IMR-90 (cell line): ENCODE data around the gene SH3RF1. TPM values are rescaled to one million over a fixed set of nuclear protein-coding genes. Genes with fewer than 3 reads are reported as not detected.

ENCODE experiments used
- ATAC-seq: fragments of 200-7000 bp; cut with Tn5 transposase; 2 replicates; pipeline ENCODE4 v1.9.1; 2020; ENCODE audit warnings: low read depth, mild to moderate bottlenecking, moderate library complexity
- BruUV-seq: library from RNA; stranded (reverse); fragments of 400-500 nt; replicated peaks from 2 replicates; lab custom pipeline; 2021; lab: Mats Ljungman, UMichigan
- CTCF ChIA-PET: fragments of 300-600 bp; formaldehyde crosslinking; extraction: SDS; loops from one replicate; lab custom pipeline; 2021; ENCODE audit warnings: antibody characterized with exemption; lab: Yijun Ruan, JAX
- POLR2A ChIA-PET: fragments of 300-600 bp; sonication (Branson Sonifier 250); formaldehyde crosslinking; loops from one replicate; lab custom pipeline; 2022; ENCODE audit warnings: antibody characterized with exemption; ENCODE audit not compliant: unreplicated experiment; lab: Charles Lee
- DNase-seq: peaks from one replicate; pipeline ENCODE4 v3.0.0; 2013
- H2AFZ ChIP-seq: replicated peaks from 2 replicates; pipeline ENCODE3; 2013; ENCODE audit warnings: low read length, mild to moderate bottlenecking; ENCODE audit not compliant: poor library complexity
- H2AK5ac ChIP-seq: 2 replicates; pipeline ENCODE4 v1.6.1; 2013; ENCODE audit warnings: low read depth, low read length, inconsistent platforms
- H2AK9ac ChIP-seq: replicated peaks from 2 replicates; pipeline ENCODE3; 2013; ENCODE audit warnings: mild to moderate bottlenecking, low read depth, low read length, moderate library complexity; ENCODE audit not compliant: poor library complexity
- H2BK120ac ChIP-seq: 2 replicates; pipeline ENCODE4 v1.6.1; 2013; ENCODE audit warnings: low read depth, low read length, inconsistent platforms
- H2BK15ac ChIP-seq: 3 replicates; pipeline ENCODE4 v1.6.1; 2013; ENCODE audit warnings: low read depth, low read length, inconsistent platforms
- H2BK20ac ChIP-seq: 2 replicates; pipeline ENCODE4 v1.6.1; 2013; ENCODE audit warnings: low read depth, mild to moderate bottlenecking, inconsistent platforms, low read length, moderate library complexity
- H2BK5ac ChIP-seq: 2 replicates; pipeline ENCODE4 v1.6.1; 2013; ENCODE audit warnings: mild to moderate bottlenecking, low read depth, low read length, inconsistent platforms; ENCODE audit not compliant: poor library complexity, severe bottlenecking
- H3K14ac ChIP-seq: replicated peaks from 2 replicates; pipeline ENCODE4 v1.6.1; 2013; ENCODE audit warnings: low read depth, low read length, inconsistent platforms
- H3K18ac ChIP-seq: 2 replicates; pipeline ENCODE4 v1.6.1; 2013; ENCODE audit warnings: low read depth, low read length, control low read depth
- H3K23ac ChIP-seq: 2 replicates; pipeline ENCODE4 v1.6.1; 2013; ENCODE audit warnings: low read depth, low read length, inconsistent platforms
- H3K27ac ChIP-seq: 2 replicates; pipeline ENCODE4 v1.5.1; 2013; ENCODE audit warnings: mild to moderate bottlenecking, control low read depth, low read length; ENCODE audit not compliant: insufficient read depth
- H3K27me3 ChIP-seq: 2 replicates; pipeline ENCODE4 v1.6.1; 2013; ENCODE audit warnings: low read length; ENCODE audit not compliant: control insufficient read depth, insufficient read depth
- H3K36me3 ChIP-seq: 2 replicates; pipeline ENCODE4 v1.6.1; 2013; ENCODE audit warnings: low read length, mixed read lengths; ENCODE audit not compliant: control insufficient read depth, insufficient read depth
- H3K4ac ChIP-seq: 2 replicates; pipeline ENCODE4 v1.6.1; 2013; ENCODE audit warnings: low read depth, low read length, inconsistent platforms
- H3K4me1 ChIP-seq: 2 replicates; pipeline ENCODE4 v1.6.1; 2013; ENCODE audit warnings: low read length, mixed read lengths; ENCODE audit not compliant: control insufficient read depth, insufficient read depth
- H3K4me2 ChIP-seq: 2 replicates; pipeline ENCODE4 v1.6.1; 2013; ENCODE audit warnings: low read depth, mild to moderate bottlenecking, control low read depth, low read length, moderate library complexity
- H3K4me3 ChIP-seq: 2 replicates; pipeline ENCODE4 v1.5.1; 2013; ENCODE audit warnings: low read depth, mild to moderate bottlenecking, control low read depth, low read length, moderate library complexity; ENCODE audit not compliant: insufficient read depth
- H3K56ac ChIP-seq: 2 replicates; pipeline ENCODE4 v1.6.1; 2013; ENCODE audit warnings: low read length, inconsistent platforms; ENCODE audit not compliant: insufficient read depth; ENCODE audit errors: extremely low read depth
- H3K79me1 ChIP-seq, 2 experiments: 2 replicates each; pipeline ENCODE4 v1.6.1; 2013; ENCODE audit warnings: low read length in 2 of 2, inconsistent platforms in 1 of 2, low read depth in 1 of 2
- H3K9ac ChIP-seq: 2 replicates; pipeline ENCODE4 v1.6.1; 2013; ENCODE audit warnings: low read depth, low read length, control low read depth
- H3K9me1 ChIP-seq: 2 replicates; pipeline ENCODE4 v1.6.1; 2013; ENCODE audit warnings: low read length, inconsistent platforms; ENCODE audit not compliant: insufficient read depth
- H3K9me3 ChIP-seq: 2 replicates; pipeline ENCODE4 v1.6.1; 2013; ENCODE audit warnings: low read length; ENCODE audit not compliant: control insufficient read depth, insufficient read depth
- H4K20me1 ChIP-seq: 2 replicates; pipeline ENCODE4 v1.6.1; 2013; ENCODE audit warnings: low read length, inconsistent platforms; ENCODE audit not compliant: insufficient read depth
- H4K5ac ChIP-seq: 2 replicates; pipeline ENCODE4 v1.6.1; 2013; ENCODE audit warnings: mild to moderate bottlenecking, low read depth, low read length, control low read depth
- H4K8ac ChIP-seq, 2 experiments: 2 replicates each; pipeline ENCODE4 v1.6.1; 2013; ENCODE audit warnings: low read depth in 2 of 2, low read length in 2 of 2, control low read depth in 1 of 2, inconsistent platforms in 1 of 2
- H4K91ac ChIP-seq: 2 replicates; pipeline ENCODE4 v1.6.1; 2013; ENCODE audit warnings: low read depth, low read length, inconsistent platforms; ENCODE audit not compliant: insufficient read depth
- CEBPB ChIP-seq: IDR thresholded peaks from 2 replicates; pipeline ENCODE4 v1.6.1; 2012; ENCODE audit warnings: low read depth, low read length, improper control_type of control experiment
- MAFK ChIP-seq: IDR thresholded peaks from 2 replicates; pipeline ENCODE4 v1.6.1; 2012; ENCODE audit warnings: low read depth, low read length, improper control_type of control experiment
- POLR2A ChIP-seq: IDR thresholded peaks from 2 replicates; pipeline ENCODE4 v1.6.1; 2012; ENCODE audit warnings: mild to moderate bottlenecking, low read depth, low read length
- dilution Hi-C: fragments of 300-500 bp; cut with HindIII; formaldehyde crosslinking; loops from one replicate; pipeline ENCODE4 v1.14.3; 2018; ENCODE audit warnings: low sequenced_read_pairs; ENCODE audit not compliant: unreplicated experiment
- in situ Hi-C: fragments of 300-500 bp; cut with MboI; formaldehyde crosslinking; loops from 3 replicates; pipeline ENCODE4 v1.14.3; 2019; ENCODE audit warnings: low sequenced_read_pairs, inconsistent platforms, mixed read lengths
- intact Hi-C: fragments of 100-400 bp; cut with micrococcal nuclease; formaldehyde crosslinking; loops from 2 replicates; pipeline ENCODE4 v1.10.0; 2022
- polyA plus RNA-seq, 3 experiments: library from polyadenylated mRNA; depleted of rRNA; stranded (reverse); fragments of >200 nt; gene quantifications; 2 replicates each; pipeline ENCODE4 v1.2.3, GENCODE V29; 2012; ENCODE audit warnings: low replicate concordance in 1 of 3
- total RNA-seq: library from RNA; depleted of rRNA; stranded (reverse); fragments of >200 nt; gene quantifications from 2 replicates; pipeline ENCODE4 v1.2.3, GENCODE V29; 2012

Gene SH3RF1
- total and polyA plus RNA-seq, 2 of the 4 experiments (the other 2 are of a cell fraction): 22.0 to 29.8 TPM

DNA sequence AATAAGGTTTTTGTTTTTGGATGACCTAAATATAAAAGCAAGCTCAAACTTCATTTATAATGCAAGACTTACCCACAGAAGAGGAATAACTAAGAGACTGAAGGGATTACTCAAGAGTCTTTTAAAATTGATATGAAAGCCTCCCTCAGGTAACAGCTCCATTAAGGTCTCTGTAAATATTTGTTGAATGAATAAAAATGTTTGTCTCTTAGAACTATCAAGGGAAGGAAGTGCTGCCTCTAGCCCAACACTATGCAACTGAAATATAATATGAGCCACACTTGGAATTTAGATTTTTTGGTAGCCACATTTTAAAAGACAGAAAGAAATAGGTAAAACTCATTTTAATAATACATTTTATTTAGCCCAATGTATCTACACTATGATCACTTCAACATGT lies 127.8 kb downstream of the SH3RF1 start:
- dilution Hi-C loops: no loop called here

More for the DNA sequence above, 127.8 kb downstream of the SH3RF1 start:
- in situ Hi-C loops (no loop called here), intact Hi-C loops (no loop called here)
- Histone ChIP-seq H2BK5ac (no peak overlapping the region), H2AK9ac (no peak overlapping the region), H3K14ac (no peak overlapping the region), H3K27ac (no peak overlapping the region), H3K4me1 (peaks cover 2% of the 10 kb centered on the region; the same call in 1 of the 2 replicates), H2BK120ac (no peak overlapping the region), H2BK20ac (no peak overlapping the region), H3K4me2 (no peak overlapping the region), H3K9me1 (peaks cover 12% of the 10 kb centered on the region), H3K36me3 (peaks cover 3% of the 10 kb centered on the region), H4K20me1 (peaks cover 8% of the 10 kb centered on the region), H3K23ac (no peak overlapping the region), H3K9me3 (no peaks in the 10 kb centered on the region), H3K4ac (no peak overlapping the region), H3K18ac (no peak overlapping the region), H3K27me3 (no peaks in the 10 kb centered on the region), H3K79me1 (peaks cover 11 to 52% of the 10 kb centered on the region in 2 experiments), H4K8ac (no peak overlapping the region), H3K56ac (no peak overlapping the region), H2BK15ac (no peak overlapping the region), H4K5ac (no peak overlapping the region), H3K9ac (no peak overlapping the region), H3K4me3 (no peak overlapping the region), H2AFZ (no peak overlapping the region), H2AK5ac (no peak overlapping the region), H4K91ac (no peak overlapping the region)
- CTCF ChIA-PET: no interaction called here
- DNase-seq (no peak), ATAC-seq (no peak)
- TF ChIP-seq CEBPB: no peak
- no peak for TF ChIP-seq MAFK
- no peak for TF ChIP-seq POLR2A
- POLR2A ChIA-PET: no interaction called here
- no TSS peak for BruUV-seq
